ENCODE results near the gene HAP1.
"Not testable (repeated sequence)": the region's sequence is repeated elsewhere in the genome, so short reads cannot be mapped to it uniquely, and the experiment has no call there.

The HAP1 gene

GRCh38 chr17:41722231-41722630, 12.2 kb downstream of the HAP1 start:
- no peak for DNase-seq

- no peak for DNase-seq
These were observed 16.2 kb downstream of the HAP1 start for GRCh38 chr17:41718287-41718645.

GRCh38 chr17:41717408-41718286, 16.8 kb downstream of the HAP1 start:
- no peak for DNase-seq

GRCh38 chr17:41711669-41712400, 22.6 kb downstream of the HAP1 start, which contains the start of gene GAST:
GAST (plus strand) TSS chr17:41712331; CDS start chr17:41715437, 3,106 bp downstream.
- no peak for DNase-seq

- DNase-seq, result no peak
These were observed 23.9 kb downstream of the HAP1 start for GRCh38 chr17:41710472-41711090.

GRCh38 chr17:41707803-41708669, 26.4 kb downstream of the HAP1 start:
- DNase-seq, result no peak

- DNase-seq, result no peak
These were observed 29.0 kb downstream of the HAP1 start for GRCh38 chr17:41705271-41705991.

GRCh38 chr17:41702712-41703111, 31.7 kb downstream of the HAP1 start:
- no peak for DNase-seq

- not testable (repeated sequence) for DNase-seq
These were observed 33.6 kb downstream of the HAP1 start for GRCh38 chr17:41700843-41701242.

- no peak for DNase-seq
These were observed 37.1 kb downstream of the HAP1 start for GRCh38 chr17:41697122-41697962.

- DNase-seq, result peak; percentile 73 to 85
These were observed 38.3 kb downstream of the HAP1 start for GRCh38 chr17:41695954-41696757.

GRCh38 chr17:41695134-41695661, 39.2 kb downstream of the HAP1 start:
- no peak for DNase-seq

GRCh38 chr17:41692722-41693521, 41.5 kb downstream of the HAP1 start:
- peak in 1 of 2 donors; percentile 24 for DNase-seq

GRCh38 chr17:41691031-41691777, 43.2 kb downstream of the HAP1 start:
- DNase-seq, result no peak

- DNase-seq, result no peak
These were observed 43.9 kb downstream of the HAP1 start for GRCh38 chr17:41690497-41690896.

- peak; percentile 43 to 74 for DNase-seq
These were observed 44.7 kb downstream of the HAP1 start for GRCh38 chr17:41689497-41690299.

Data from stimulated activated CD4-positive, alpha-beta T cell treated with anti-CD3 and anti-CD28 coated beads, Interleukin-2, amount 100 ng/mL, for 24 hours (primary cell).